Thoracic aorta (tissue), 2 donors: ENCODE data around the gene BABAM2. TPM values are rescaled to one million over a fixed set of nuclear protein-coding genes. Genes with fewer than 3 reads are reported as not detected.

Experiments
- ATAC-seq: fragments of 150-250 bp; one replicate; pipeline ENCODE4 v1.8.0; 2017; ENCODE audit warnings: low read depth; ENCODE audit not compliant: insufficient number of reproducible peaks, low FRiP score
- DNase-seq: peaks from one replicate; pipeline ENCODE4 v3.0.0-alpha.2; 2020; ENCODE audit warnings: low spot score
- H3K27ac ChIP-seq, 2 donors: fragments of 200-600 bp; sonication (generic); 1 replicate in 1 of 2; 2 replicates in 1 of 2; pipeline ENCODE4 v1.5.1; 2016; ENCODE audit warnings: mild to moderate bottlenecking in 2 of 2, moderate library complexity in 2 of 2
- H3K27me3 ChIP-seq: fragments of 200-600 bp; sonication (generic); replicated peaks from 2 replicates; pipeline ENCODE4 v1.6.0; 2016; ENCODE audit warnings: mild to moderate bottlenecking; ENCODE audit not compliant: insufficient read depth
- H3K36me3 ChIP-seq: fragments of 200-600 bp; sonication (generic); one replicate; pipeline ENCODE4 v1.5.1; 2016
- H3K4me1 ChIP-seq, 2 donors: fragments of 200-600 bp; sonication (generic); 1 replicate in 1 of 2; 2 replicates in 1 of 2; pipeline versions ENCODE4 v1.5.1 to v1.6.0; 2016; ENCODE audit warnings: low read depth in 2 of 2, mild to moderate bottlenecking in 1 of 2; ENCODE audit not compliant: control insufficient read depth in 1 of 2
- H3K4me3 ChIP-seq: fragments of 200-600 bp; sonication (generic); 2 replicates; pipeline ENCODE4 v1.5.1; 2016; ENCODE audit warnings: mild to moderate bottlenecking
- H3K9me3 ChIP-seq: fragments of 200-600 bp; sonication (generic); 2 replicates; pipeline ENCODE4 v1.5.1; 2016
- CTCF ChIP-seq: fragments of 200-600 bp; sonication (generic); IDR thresholded peaks from one replicate; pipeline ENCODE4 v1.5.1; 2019; ENCODE audit warnings: antibody characterized with exemption
- total RNA-seq, 2 donors: library from RNA; depleted of rRNA; stranded (reverse); fragments of >200 nt; gene quantifications; one replicate each; pipeline versions ENCODE4 v1.1.0 to v1.2.3, GENCODE V29; 2016

BABAM2 gene
- total RNA-seq, 2 donors from 2014 or later, result 24.7 to 32.8 TPM

DNA sequence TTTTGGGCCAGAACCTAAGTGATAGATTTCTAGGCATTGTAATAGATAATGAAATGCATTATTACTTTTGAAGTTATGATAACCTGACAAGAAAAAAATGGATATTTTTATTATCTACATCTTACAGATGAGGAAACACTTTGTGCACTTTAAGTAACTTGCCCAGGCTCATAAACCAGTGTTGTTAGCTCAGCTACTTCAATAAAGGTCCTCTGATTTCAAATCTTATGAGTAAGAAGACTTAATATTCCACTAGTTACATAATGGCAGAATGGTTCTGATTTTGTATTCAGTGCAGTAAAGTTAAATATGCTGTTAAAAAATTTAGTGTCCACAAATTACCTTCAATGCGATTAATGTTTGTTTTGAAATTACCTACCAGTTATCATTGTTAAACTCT, 199.0 kb downstream of the BABAM2 start:
- H3K9me3 ChIP-seq, result no peaks in the 10 kb centered on the region

GRCh38 chr2:28093308-28093707, 202.8 kb downstream of the BABAM2 start:
- H3K27me3 ChIP-seq, result no peaks in the 10 kb centered on the region
- H3K36me3 ChIP-seq, result no peaks in the 10 kb centered on the region
- no peak for ATAC-seq
- H3K9me3 ChIP-seq, result no peaks in the 10 kb centered on the region
- TF ChIP-seq CTCF, result no peak
- H3K4me1 ChIP-seq, result peaks cover 0 to 9% of the 10 kb centered on the region in 2 donors
- DNase-seq, result no peak
- H3K4me3 ChIP-seq, result no peak overlapping the region
- H3K27ac ChIP-seq, result no peak overlapping the region

More for the DNA sequence above, 199.0 kb downstream of the BABAM2 start:
- no peak overlapping the region for H3K4me3 ChIP-seq
- no peaks in the 10 kb centered on the region for H3K36me3 ChIP-seq
- no peak for TF ChIP-seq CTCF
- H3K4me1 ChIP-seq, result no peaks in the 10 kb centered on the region
- DNase-seq (no peak), ATAC-seq (no peak)
- H3K27me3 ChIP-seq, result no peaks in the 10 kb centered on the region
- H3K27ac ChIP-seq, result no peak overlapping the region

DNA sequence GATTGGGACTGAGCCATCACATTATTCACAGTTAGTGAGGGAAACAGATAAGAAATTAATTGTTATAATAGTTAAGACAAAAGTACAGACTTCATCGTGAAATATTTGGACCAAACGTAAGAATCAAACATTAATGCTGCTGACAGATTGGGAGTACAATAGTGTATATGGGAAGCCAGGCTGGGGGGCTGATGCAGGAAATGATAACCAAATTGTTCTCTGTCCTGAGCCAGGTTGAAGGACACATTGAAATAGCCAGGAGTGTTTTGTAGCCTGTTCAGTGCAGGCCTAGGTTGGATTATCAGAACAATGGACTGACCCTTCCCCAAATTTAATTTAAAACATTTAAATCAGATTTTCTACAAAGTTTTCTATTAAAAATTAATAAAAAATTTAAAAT, 203.2 kb downstream of the BABAM2 start:
- H3K9me3 ChIP-seq, result no peaks in the 10 kb centered on the region
- TF ChIP-seq CTCF, result no peak
- no peak for ATAC-seq

GRCh38 chr2:28094739-28095138, 204.2 kb downstream of the BABAM2 start:
- H3K27ac ChIP-seq, result no peak overlapping the region
- ATAC-seq, result no peak

More for the DNA sequence above, 203.2 kb downstream of the BABAM2 start:
- H3K27me3 ChIP-seq, result no peaks in the 10 kb centered on the region
- H3K4me1 ChIP-seq, result peaks cover 0 to 14% of the 10 kb centered on the region in 2 donors
- no peak overlapping the region for H3K27ac ChIP-seq
- no peak overlapping the region for H3K4me3 ChIP-seq
- DNase-seq, result no peak
- H3K36me3 ChIP-seq, result no peaks in the 10 kb centered on the region

DNA sequence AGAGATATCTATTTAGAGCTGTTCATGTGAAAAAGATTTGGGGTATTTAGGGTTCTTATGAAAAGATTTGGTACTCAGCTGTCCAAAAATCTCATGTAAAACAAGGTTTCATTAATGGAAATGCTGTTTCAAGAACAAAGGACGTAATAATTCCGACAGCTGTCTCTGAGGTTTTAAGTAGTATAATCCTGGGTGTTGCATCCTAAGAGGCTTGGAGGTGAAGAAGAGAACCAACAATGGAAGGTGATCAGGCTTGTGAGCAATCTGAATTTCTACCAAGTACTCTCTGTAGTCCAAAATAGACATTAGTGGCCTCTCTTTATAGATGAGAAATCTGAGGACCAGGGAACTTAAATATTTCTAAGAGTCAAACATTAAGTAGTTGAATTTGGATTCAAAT, 205.1 kb downstream of the BABAM2 start:
- DNase-seq (no peak), ATAC-seq (no peak)
- H3K4me1 ChIP-seq, result peaks cover 9 to 27% of the 10 kb centered on the region in 2 donors
- H3K27ac ChIP-seq, result no peak overlapping the region
- H3K36me3 ChIP-seq, result no peaks in the 10 kb centered on the region
- H3K9me3 ChIP-seq, result no peaks in the 10 kb centered on the region
- no peaks in the 10 kb centered on the region for H3K27me3 ChIP-seq
- TF ChIP-seq CTCF, result no peak
- no peak overlapping the region for H3K4me3 ChIP-seq

More at GRCh38 chr2:28094739-28095138, 204.2 kb downstream of the BABAM2 start:
- Histone ChIP-seq H3K36me3 (no peaks in the 10 kb centered on the region), H3K9me3 (no peaks in the 10 kb centered on the region), H3K27me3 (no peaks in the 10 kb centered on the region), H3K4me1 (peaks cover 8 to 24% of the 10 kb centered on the region in 2 donors), H3K4me3 (no peak overlapping the region)
- TF ChIP-seq CTCF, result no peak
- DNase-seq, result no peak
